SK-N-SH (cell line): ENCODE results near the gene ILDR1. TPM values are rescaled to one million over a fixed set of nuclear protein-coding genes. Genes with fewer than 3 reads are reported as not detected.

Source experiments
- CTCF ChIA-PET: fragments of 300-600, 350-600 bp; formaldehyde crosslinking; extraction: SDS; loops from one replicate; lab custom pipeline; 2021; lab: Yijun Ruan, JAX
- POLR2A ChIA-PET: fragments of 350-600 bp; sonication (Branson Sonifier 250); formaldehyde crosslinking; extraction: SDS; loops from one replicate; lab custom pipeline; 2020; ENCODE audit warnings: antibody characterized with exemption, inconsistent platforms; lab: Yijun Ruan, JAX
- DNase-seq: peaks from one replicate; pipeline ENCODE4 v3.0.0; 2012
- H2AFZ ChIP-seq: fragments of 200-600 bp; sonication (generic); 2 replicates; pipeline ENCODE4 v1.8.1; 2016; ENCODE audit warnings: antibody characterized with exemption, mild to moderate bottlenecking, low read depth
- H3F3A ChIP-seq: fragments of 200-600 bp; sonication (generic); replicated peaks from 2 replicates; pipeline ENCODE3; 2016; ENCODE audit warnings: antibody characterized with exemption, mild to moderate bottlenecking; ENCODE audit not compliant: insufficient read depth
- H3K27ac ChIP-seq, 2 experiments: fragments of 200-500 bp in 1 of 2; fragments of 200-600 bp in 1 of 2; sonication (Bioruptor generic) in 1 of 2; sonication (generic), shearing (Covaris generic) in 1 of 2; 2 replicates each; pipeline versions ENCODE4 v1.5.1 to v1.6.1; 2014 to 2016; ENCODE audit warnings: low read depth in 2 of 2, inconsistent platforms in 1 of 2, low read length in 1 of 2, mild to moderate bottlenecking in 1 of 2, mixed read lengths in 1 of 2
- H3K27me3 ChIP-seq: fragments of 200-600 bp; sonication (generic), shearing (Covaris generic); 2 replicates; pipeline ENCODE4 v1.6.1; 2016; ENCODE audit warnings: mixed run types; ENCODE audit not compliant: insufficient read depth
- H3K36me3 ChIP-seq, 2 experiments: fragments of 200-500 bp in 1 of 2; fragments of 200-600 bp in 1 of 2; sonication (Bioruptor generic) in 1 of 2; sonication (generic) in 1 of 2; replicated peaks in 1 of 2; 2 replicates each; pipeline versions ENCODE3 to v1.5.1; 2014 to 2016; ENCODE audit warnings: low read length in 1 of 2, mild to moderate bottlenecking in 1 of 2; ENCODE audit not compliant: insufficient read depth in 2 of 2, control insufficient read depth in 1 of 2
- H3K4me1 ChIP-seq, 2 experiments: fragments of 200-500 bp in 1 of 2; fragments of 200-600 bp in 1 of 2; sonication (Bioruptor generic) in 1 of 2; sonication (generic), shearing (Covaris generic) in 1 of 2; 2 replicates each; pipeline versions ENCODE4 v1.5.1 to v1.6.1; 2014 to 2016; ENCODE audit warnings: low read depth in 1 of 2, low read length in 1 of 2, mixed run types in 1 of 2; ENCODE audit not compliant: insufficient read depth in 2 of 2, control insufficient read depth in 1 of 2
- H3K4me2 ChIP-seq: fragments of 200-600 bp; sonication (generic), shearing (Covaris generic); 2 replicates; pipeline ENCODE4 v1.6.1; 2017; ENCODE audit warnings: mixed run types
- H3K4me3 ChIP-seq, 2 experiments: fragments of 200-500 bp in 1 of 2; fragments of 200-600 bp in 1 of 2; sonication (Bioruptor generic) in 1 of 2; sonication (generic), shearing (Covaris generic) in 1 of 2; 2 replicates each; pipeline versions ENCODE4 v1.5.1 to v1.8.1; 2014 to 2016; ENCODE audit warnings: low read depth in 2 of 2, inconsistent platforms in 1 of 2, low read length in 1 of 2, mild to moderate bottlenecking in 1 of 2, mixed read lengths in 1 of 2, moderate library complexity in 1 of 2
- H3K79me2 ChIP-seq: fragments of 200-600 bp; sonication (generic); 2 replicates; pipeline ENCODE4 v1.8.1; 2017; ENCODE audit warnings: mild to moderate bottlenecking; ENCODE audit not compliant: insufficient read depth
- H3K9ac ChIP-seq: fragments of 200-600 bp; sonication (generic); 2 replicates; pipeline ENCODE4 v1.6.1; 2017; ENCODE audit warnings: mixed run types
- H3K9me2 ChIP-seq: fragments of 200-600 bp; sonication (generic); 2 replicates; pipeline ENCODE4 v1.6.1; 2017; ENCODE audit warnings: mixed run types
- H3K9me3 ChIP-seq: fragments of 200-600 bp; sonication (generic); 2 replicates; pipeline ENCODE4 v1.6.1; 2017; ENCODE audit warnings: mixed run types, mild to moderate bottlenecking, moderate library complexity
- H4K20me1 ChIP-seq: fragments of 200-600 bp; sonication (generic); 2 replicates; pipeline ENCODE4 v1.6.1; 2017; ENCODE audit warnings: mild to moderate bottlenecking, mixed run types; ENCODE audit not compliant: insufficient read depth
- CHD2 ChIP-seq: fragments of 150-350 bp; IDR thresholded peaks from 2 replicates; pipeline ENCODE4 v1.6.1; 2018; ENCODE audit warnings: low read length; ENCODE audit not compliant: partially characterized antibody
- ELF1 ChIP-seq: IDR thresholded peaks from 2 replicates; pipeline ENCODE4 v1.4.0; 2012
- FOSL2 ChIP-seq: IDR thresholded peaks from 2 replicates; pipeline ENCODE4 v1.4.0; 2012; ENCODE audit warnings: low read depth, mild to moderate bottlenecking, moderate library complexity, borderline replicate concordance
- FOXM1 ChIP-seq: IDR thresholded peaks from 2 replicates; pipeline ENCODE4 v1.4.0; 2012; ENCODE audit warnings: low read depth, mild to moderate bottlenecking
- GABPA ChIP-seq: IDR thresholded peaks from 2 replicates; pipeline ENCODE4 v1.4.0; 2012; ENCODE audit warnings: low read depth, mild to moderate bottlenecking
- POLR2AphosphoS5 ChIP-seq: IDR thresholded peaks from 2 replicates; pipeline ENCODE4 v1.6.1; 2012; ENCODE audit warnings: low read depth, low read length
- RAD21 ChIP-seq: IDR thresholded peaks from 2 replicates; pipeline ENCODE4 v1.6.1; 2012; ENCODE audit warnings: mild to moderate bottlenecking, low read length
- RCOR1 ChIP-seq: fragments of 150-350 bp; IDR thresholded peaks from 2 replicates; pipeline ENCODE4 v1.6.1; 2017; ENCODE audit warnings: antibody characterized with exemption, low read length
- SMC3 ChIP-seq: IDR thresholded peaks from 2 replicates; pipeline ENCODE4 v1.6.1; 2012; ENCODE audit warnings: low read depth, low read length, improper control_type of control experiment
- WGBS: methylation state at CpG from one replicate; pipeline ENCODE4 v1.1.6; 2017; ENCODE audit warnings: low lambda C conversion rate; 5-methylcytosine and 5-hydroxymethylcytosine counted together
- polyA plus RNA-seq, 3 experiments: library from polyadenylated mRNA; depleted of rRNA; stranded (reverse); fragments of >200 nt; gene quantifications; 2 replicates each; pipeline ENCODE4 v1.2.3, GENCODE V29; 2012
- TF ChIP-seq, protein P1 (sequence below): IDR thresholded peaks from 2 replicates; pipeline ENCODE4 v1.4.0; 2012; ENCODE audit warnings: low read depth, borderline replicate concordance
- TF ChIP-seq, protein P2 (sequence below): IDR thresholded peaks from 2 replicates; pipeline ENCODE4 v1.4.0; 2012; ENCODE audit warnings: low read depth
- TF ChIP-seq, protein P3 (sequence below): IDR thresholded peaks from 2 replicates; pipeline ENCODE4; 2012
- TF ChIP-seq, protein P4 (sequence below): fragments of 150-350 bp; IDR thresholded peaks from 2 replicates; pipeline ENCODE4 v1.6.1; 2017; ENCODE audit warnings: antibody characterized with exemption, low read length, low read depth, borderline replicate concordance
- TF ChIP-seq, protein P5 (sequence below): fragments of 200-600 bp; sonication (generic); IDR thresholded peaks from 2 replicates; pipeline ENCODE4 v1.6.1; 2017; ENCODE audit warnings: antibody characterized with exemption, mild to moderate bottlenecking, moderate library complexity

Gene ILDR1
- polyA plus RNA-seq, 1 of the 3 experiments (the other 2 are of a cell fraction): 0.02 TPM

DNA sequence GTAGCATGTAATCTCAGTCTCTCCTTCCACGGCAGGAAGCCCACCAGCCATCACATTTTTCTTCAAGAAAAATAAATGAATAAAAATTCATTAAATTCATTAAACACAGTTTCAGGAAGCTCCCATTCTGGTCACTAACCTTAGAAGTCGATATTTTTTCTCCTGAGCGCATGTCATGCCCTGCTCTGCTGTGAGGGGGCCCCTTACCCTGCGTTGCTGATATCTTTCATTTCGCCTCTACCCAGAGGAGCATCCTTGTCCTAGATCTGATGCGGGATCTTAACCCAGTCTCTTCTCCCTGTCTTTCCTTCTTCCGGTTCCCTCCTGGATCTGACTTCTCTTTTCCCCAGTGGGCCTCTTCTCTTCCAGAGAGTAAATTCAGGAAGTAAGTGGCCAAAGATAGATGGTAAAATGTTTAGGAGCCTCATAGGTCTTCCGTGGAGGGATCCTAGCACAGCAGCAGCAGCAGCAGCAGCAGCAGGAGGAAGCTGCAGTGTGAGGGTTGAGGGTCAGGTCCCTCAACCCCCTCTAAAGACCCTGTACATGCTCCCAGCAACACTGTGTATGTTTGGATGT is 1.4 kb upstream of the ILDR1 start:
- H3K9me2 ChIP-seq: no peaks in the 10 kb centered on the region
- ChIA-PET POLR2A (no interaction called here), CTCF (interaction anchor here (0.9 kb wide), 1 partner anchor 9 kb away, joined by 3 read pairs; no protein-coding TSS in a partner anchor)
- H3F3A ChIP-seq: no peaks in the 10 kb centered on the region
- H3K4me3 ChIP-seq: no peak overlapping the region
- H3K79me2 ChIP-seq: no peaks in the 10 kb centered on the region
- WGBS: 44% methylated on average over 8 of the region's 8 CpGs
- no peaks in the 10 kb centered on the region for H4K20me1 ChIP-seq
- no peak overlapping the region for H3K9ac ChIP-seq
- H3K4me1 ChIP-seq: no peaks in the 10 kb centered on the region; a peak in 1 of 4 replicates
- 0 out of 2 replicates have a peak, but pooled peaks cover 5% of the 10 kb centered on the region for H3K27me3 ChIP-seq
- H2AFZ ChIP-seq: no peak overlapping the region
- H3K9me3 ChIP-seq: no peaks in the 10 kb centered on the region
- H3K4me2 ChIP-seq: no peak overlapping the region
- H3K36me3 ChIP-seq: no peaks in the 10 kb centered on the region
- peak; percentile 16 for DNase-seq
- no peak for TF ChIP-seq FOSL2
- no peak for TF ChIP-seq RAD21
- TF ChIP-seq, protein P1, sequence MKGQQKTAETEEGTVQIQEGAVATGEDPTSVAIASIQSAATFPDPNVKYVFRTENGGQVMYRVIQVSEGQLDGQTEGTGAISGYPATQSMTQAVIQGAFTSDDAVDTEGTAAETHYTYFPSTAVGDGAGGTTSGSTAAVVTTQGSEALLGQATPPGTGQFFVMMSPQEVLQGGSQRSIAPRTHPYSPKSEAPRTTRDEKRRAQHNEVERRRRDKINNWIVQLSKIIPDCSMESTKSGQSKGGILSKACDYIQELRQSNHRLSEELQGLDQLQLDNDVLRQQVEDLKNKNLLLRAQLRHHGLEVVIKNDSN: no peak
- no peak for TF ChIP-seq CHD2
- TF ChIP-seq GABPA: no peak
- TF ChIP-seq, protein P2, sequence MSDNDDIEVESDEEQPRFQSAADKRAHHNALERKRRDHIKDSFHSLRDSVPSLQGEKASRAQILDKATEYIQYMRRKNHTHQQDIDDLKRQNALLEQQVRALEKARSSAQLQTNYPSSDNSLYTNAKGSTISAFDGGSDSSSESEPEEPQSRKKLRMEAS: no peak
- no peak for TF ChIP-seq SMC3
- TF ChIP-seq ELF1: no peak
- no peak for TF ChIP-seq POLR2AphosphoS5
- TF ChIP-seq FOXM1: no peak
- TF ChIP-seq, protein P3, sequence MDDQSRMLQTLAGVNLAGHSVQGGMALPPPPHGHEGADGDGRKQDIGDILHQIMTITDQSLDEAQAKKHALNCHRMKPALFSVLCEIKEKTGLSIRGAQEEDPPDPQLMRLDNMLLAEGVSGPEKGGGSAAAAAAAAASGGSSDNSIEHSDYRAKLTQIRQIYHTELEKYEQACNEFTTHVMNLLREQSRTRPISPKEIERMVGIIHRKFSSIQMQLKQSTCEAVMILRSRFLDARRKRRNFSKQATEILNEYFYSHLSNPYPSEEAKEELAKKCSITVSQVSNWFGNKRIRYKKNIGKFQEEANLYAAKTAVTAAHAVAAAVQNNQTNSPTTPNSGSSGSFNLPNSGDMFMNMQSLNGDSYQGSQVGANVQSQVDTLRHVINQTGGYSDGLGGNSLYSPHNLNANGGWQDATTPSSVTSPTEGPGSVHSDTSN: no peak
- TF ChIP-seq, protein P4, sequence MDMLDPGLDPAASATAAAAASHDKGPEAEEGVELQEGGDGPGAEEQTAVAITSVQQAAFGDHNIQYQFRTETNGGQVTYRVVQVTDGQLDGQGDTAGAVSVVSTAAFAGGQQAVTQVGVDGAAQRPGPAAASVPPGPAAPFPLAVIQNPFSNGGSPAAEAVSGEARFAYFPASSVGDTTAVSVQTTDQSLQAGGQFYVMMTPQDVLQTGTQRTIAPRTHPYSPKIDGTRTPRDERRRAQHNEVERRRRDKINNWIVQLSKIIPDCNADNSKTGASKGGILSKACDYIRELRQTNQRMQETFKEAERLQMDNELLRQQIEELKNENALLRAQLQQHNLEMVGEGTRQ: no peak
- TF ChIP-seq, protein P5, sequence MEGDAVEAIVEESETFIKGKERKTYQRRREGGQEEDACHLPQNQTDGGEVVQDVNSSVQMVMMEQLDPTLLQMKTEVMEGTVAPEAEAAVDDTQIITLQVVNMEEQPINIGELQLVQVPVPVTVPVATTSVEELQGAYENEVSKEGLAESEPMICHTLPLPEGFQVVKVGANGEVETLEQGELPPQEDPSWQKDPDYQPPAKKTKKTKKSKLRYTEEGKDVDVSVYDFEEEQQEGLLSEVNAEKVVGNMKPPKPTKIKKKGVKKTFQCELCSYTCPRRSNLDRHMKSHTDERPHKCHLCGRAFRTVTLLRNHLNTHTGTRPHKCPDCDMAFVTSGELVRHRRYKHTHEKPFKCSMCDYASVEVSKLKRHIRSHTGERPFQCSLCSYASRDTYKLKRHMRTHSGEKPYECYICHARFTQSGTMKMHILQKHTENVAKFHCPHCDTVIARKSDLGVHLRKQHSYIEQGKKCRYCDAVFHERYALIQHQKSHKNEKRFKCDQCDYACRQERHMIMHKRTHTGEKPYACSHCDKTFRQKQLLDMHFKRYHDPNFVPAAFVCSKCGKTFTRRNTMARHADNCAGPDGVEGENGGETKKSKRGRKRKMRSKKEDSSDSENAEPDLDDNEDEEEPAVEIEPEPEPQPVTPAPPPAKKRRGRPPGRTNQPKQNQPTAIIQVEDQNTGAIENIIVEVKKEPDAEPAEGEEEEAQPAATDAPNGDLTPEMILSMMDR: no peak
- no peak for TF ChIP-seq RCOR1
- no peak overlapping the region for H3K27ac ChIP-seq
